HepG2 (cell line): ENCODE measurements around the gene FGF21. TPM values are rescaled to one million over a fixed set of nuclear protein-coding genes. Genes with fewer than 3 reads are reported as not detected.

Source experiments
- BCLAF1 ChIP-seq: fragments of 450-650 bp; IDR thresholded peaks from 2 replicates; pipeline ENCODE4 v1.6.1; 2017; ENCODE audit warnings: mild to moderate bottlenecking
- CCDC6 ChIP-seq: sonication (generic); formaldehyde crosslinking; IDR thresholded peaks from 2 replicates; pipeline ENCODE4 v1.8.1; 2022; ENCODE audit warnings: mild to moderate bottlenecking, missing genetic modification reagents, moderate library complexity
- FOXC1 ChIP-seq: sonication (generic); formaldehyde crosslinking; IDR thresholded peaks from 2 replicates; pipeline ENCODE4 v1.8.0; 2022; ENCODE audit warnings: mild to moderate bottlenecking, missing genetic modification reagents, borderline replicate concordance
- JDP2 ChIP-seq: sonication (generic); formaldehyde crosslinking; IDR thresholded peaks from 2 replicates; pipeline ENCODE4 v1.8.1; 2022; ENCODE audit warnings: missing genetic modification reagents, borderline replicate concordance
- MIXL1 ChIP-seq: IDR thresholded peaks from 2 replicates; pipeline ENCODE4 v1.6.1; 2016
- NFIC ChIP-seq: IDR thresholded peaks from 2 replicates; pipeline ENCODE4 v1.6.1; 2012; ENCODE audit warnings: mild to moderate bottlenecking, low read length, inconsistent platforms
- SCMH1 ChIP-seq: sonication (generic); formaldehyde crosslinking; IDR thresholded peaks from 2 replicates; pipeline ENCODE4 v1.9.0; 2021; ENCODE audit warnings: missing genetic modification reagents, mild to moderate bottlenecking, borderline replicate concordance
- TCF7L2 ChIP-seq: IDR thresholded peaks from 2 replicates; pipeline ENCODE4 v1.6.1; 2011; ENCODE audit warnings: mild to moderate bottlenecking, low read depth, low read length, moderate library complexity
- ZHX2 ChIP-seq, 2 experiments: sonication (generic) in 1 of 2; formaldehyde crosslinking in 1 of 2; IDR thresholded peaks; 2 replicates each; pipeline versions ENCODE4 v1.6.1 to v1.9.0; 2014 to 2022; ENCODE audit warnings: antibody characterized with exemption in 1 of 2, borderline replicate concordance in 1 of 2, inconsistent platforms in 1 of 2, low read depth in 1 of 2, missing genetic modification reagents in 1 of 2
- ZNF496 ChIP-seq: sonication (generic); formaldehyde crosslinking; IDR thresholded peaks from 2 replicates; pipeline ENCODE4 v1.8.1; 2023; ENCODE audit warnings: mild to moderate bottlenecking, moderate library complexity, missing genetic modification reagents; ENCODE audit not compliant: insufficient replicate concordance
- ZNF891 ChIP-seq: sonication (generic); formaldehyde crosslinking; IDR thresholded peaks from 2 replicates; pipeline ENCODE4 v1.5.0; 2020; ENCODE audit warnings: mild to moderate bottlenecking, missing genetic modification reagents
- ZSCAN31 ChIP-seq: sonication (generic); formaldehyde crosslinking; IDR thresholded peaks from 2 replicates; pipeline ENCODE4 v1.5.0; 2020; ENCODE audit warnings: low read depth, mild to moderate bottlenecking, missing genetic modification reagents
- polyA plus RNA-seq, 8 experiments: library from polyadenylated mRNA; depleted of rRNA in 3 of 8; stranded (reverse) in 7 of 8; unstranded in 1 of 8; fragments of >200 nt; fragmentation: Illumina TruSeq in 4 of 8; extraction: Trizol in 4 of 8; gene quantifications; 2 replicates each; pipeline versions ENCODE4 v1.2.1 to v1.2.3, GENCODE V29; 2011 to 2016; ENCODE audit warnings: low read depth in 4 of 8, missing spikeins in 1 of 8, mixed read lengths in 1 of 8; ENCODE audit not compliant: insufficient read depth in 1 of 8
- total RNA-seq, 5 experiments: library from RNA; depleted of rRNA; stranded (reverse); fragments of >200 nt; fragmentation: Illumina TruSeq; extraction: Trizol; gene quantifications; 2 replicates each; pipeline ENCODE4 v1.2.3, GENCODE V29; 2016; ENCODE audit warnings: low read depth in 1 of 5
- TF ChIP-seq, protein P1 (sequence below): IDR thresholded peaks from 2 replicates; pipeline ENCODE4 v1.6.1; 2016; ENCODE audit warnings: missing biosample characterization, missing genetic modification reagents, low read depth
- TF ChIP-seq, protein P2 (sequence below): sonication (generic); formaldehyde crosslinking; IDR thresholded peaks from 2 replicates; pipeline ENCODE4 v1.4.0; 2020; ENCODE audit warnings: missing genetic modification reagents, borderline replicate concordance

FGF21 gene
- total and polyA plus RNA-seq, 2 of the 13 experiments (the other 11 are each of a cell fraction or from before 2014, with no cell fraction given) = 0.17 TPM; not detected in 1

GRCh38 chr19:48713864-48714755 is 41.2 kb upstream of the FGF21 start (continued):
- TF ChIP-seq ZHX2 (IDR thresholded peaks at IDR 0.05; ENCODE audit: low read depth) = peak; percentile 9; the same call in 1 of the 2 replicates
- TF ChIP-seq ZHX2 (CRISPR knock-in tag; IDR thresholded peaks at IDR 0.05; ENCODE audit: borderline replicate concordance) = no peak
- TF ChIP-seq ZNF496 (CRISPR knock-in tag) = no peak
- no peak for TF ChIP-seq JDP2 (CRISPR knock-in tag)
- TF ChIP-seq TCF7L2 = no peak
- TF ChIP-seq BCLAF1 = no peak
- no peak for TF ChIP-seq NFIC
- TF ChIP-seq, protein P1, sequence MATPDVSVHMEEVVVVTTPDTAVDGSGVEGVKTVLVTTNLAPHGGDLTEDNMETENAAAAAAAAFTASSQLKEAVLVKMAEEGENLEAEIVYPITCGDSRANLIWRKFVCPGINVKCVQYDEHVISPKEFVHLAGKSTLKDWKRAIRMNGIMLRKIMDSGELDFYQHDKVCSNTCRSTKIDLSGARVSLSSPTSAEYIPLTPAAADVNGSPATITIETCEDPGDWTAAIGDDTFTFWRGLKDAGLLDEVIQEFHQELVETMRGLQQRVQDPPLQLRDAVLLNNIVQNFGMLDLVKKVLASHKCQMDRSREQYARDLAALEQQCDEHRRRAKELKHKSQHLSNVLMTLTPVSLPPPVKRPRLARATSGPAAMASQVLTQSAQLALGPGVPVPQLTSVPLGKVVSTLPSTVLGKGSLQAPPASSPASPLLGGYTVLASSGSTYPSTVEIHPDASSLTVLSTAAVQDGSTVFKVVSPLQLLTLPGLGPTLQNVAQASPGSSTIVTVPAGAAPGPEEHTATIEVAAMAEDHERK (CRISPR knock-in tag) = no peak
- no peak for TF ChIP-seq CCDC6 (CRISPR knock-in tag)
- no peak for TF ChIP-seq MIXL1 (CRISPR knock-in tag)
- TF ChIP-seq, protein P2, sequence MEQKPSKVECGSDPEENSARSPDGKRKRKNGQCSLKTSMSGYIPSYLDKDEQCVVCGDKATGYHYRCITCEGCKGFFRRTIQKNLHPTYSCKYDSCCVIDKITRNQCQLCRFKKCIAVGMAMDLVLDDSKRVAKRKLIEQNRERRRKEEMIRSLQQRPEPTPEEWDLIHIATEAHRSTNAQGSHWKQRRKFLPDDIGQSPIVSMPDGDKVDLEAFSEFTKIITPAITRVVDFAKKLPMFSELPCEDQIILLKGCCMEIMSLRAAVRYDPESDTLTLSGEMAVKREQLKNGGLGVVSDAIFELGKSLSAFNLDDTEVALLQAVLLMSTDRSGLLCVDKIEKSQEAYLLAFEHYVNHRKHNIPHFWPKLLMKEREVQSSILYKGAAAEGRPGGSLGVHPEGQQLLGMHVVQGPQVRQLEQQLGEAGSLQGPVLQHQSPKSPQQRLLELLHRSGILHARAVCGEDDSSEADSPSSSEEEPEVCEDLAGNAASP = no peak
- no peak for TF ChIP-seq FOXC1 (CRISPR knock-in tag)
- 0 out of 2 replicates have a peak, but pooled peaks have one; percentile 18 for TF ChIP-seq ZNF891
- no peak for TF ChIP-seq ZSCAN31
- no peak for TF ChIP-seq SCMH1 (CRISPR knock-in tag)
